Fibroblast of lung (primary cell): Measurements from ENCODE around the gene FAM133A.

Experiments used
- EZH2 ChIP-seq: IDR thresholded peaks from 2 replicates; pipeline ENCODE4 v1.5.1; 2012; ENCODE audit warnings: low read length, control low read depth, mild to moderate bottlenecking; ENCODE audit errors: missing control alignments
- TF ChIP-seq, protein P1 (sequence below), 2 donors: IDR thresholded peaks in 1 of 2; conservative IDR thresholded peaks in 1 of 2; 1 replicate in 1 of 2; 2 replicates in 1 of 2; pipeline ENCODE4 v1.5.1; 2011 to 2012; ENCODE audit warnings: low read length in 2 of 2, control low read depth in 1 of 2, inconsistent platforms in 1 of 2, low read depth in 1 of 2, mild to moderate bottlenecking in 1 of 2

DNA sequence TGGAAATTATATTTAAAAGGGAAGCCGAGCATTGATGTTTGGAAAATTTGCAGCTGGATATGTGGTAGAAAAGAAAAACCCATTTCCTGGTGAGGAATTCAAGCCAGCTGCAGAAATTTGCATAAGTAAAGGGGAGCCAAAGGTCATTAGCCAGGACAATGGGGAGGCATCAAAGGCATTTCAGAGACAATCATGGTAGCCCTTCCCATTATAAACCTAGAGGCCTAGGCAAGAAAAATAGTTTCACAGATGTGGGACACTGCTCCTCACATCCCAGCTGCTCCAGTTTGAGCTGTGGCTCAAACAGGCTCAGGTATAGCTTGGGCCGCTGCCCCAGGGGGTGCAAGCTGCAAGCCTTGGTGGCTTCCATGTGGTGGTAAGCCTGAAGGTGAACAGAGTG lies 36.4 kb upstream of the FAM133A start:
- TF ChIP-seq, protein P1, sequence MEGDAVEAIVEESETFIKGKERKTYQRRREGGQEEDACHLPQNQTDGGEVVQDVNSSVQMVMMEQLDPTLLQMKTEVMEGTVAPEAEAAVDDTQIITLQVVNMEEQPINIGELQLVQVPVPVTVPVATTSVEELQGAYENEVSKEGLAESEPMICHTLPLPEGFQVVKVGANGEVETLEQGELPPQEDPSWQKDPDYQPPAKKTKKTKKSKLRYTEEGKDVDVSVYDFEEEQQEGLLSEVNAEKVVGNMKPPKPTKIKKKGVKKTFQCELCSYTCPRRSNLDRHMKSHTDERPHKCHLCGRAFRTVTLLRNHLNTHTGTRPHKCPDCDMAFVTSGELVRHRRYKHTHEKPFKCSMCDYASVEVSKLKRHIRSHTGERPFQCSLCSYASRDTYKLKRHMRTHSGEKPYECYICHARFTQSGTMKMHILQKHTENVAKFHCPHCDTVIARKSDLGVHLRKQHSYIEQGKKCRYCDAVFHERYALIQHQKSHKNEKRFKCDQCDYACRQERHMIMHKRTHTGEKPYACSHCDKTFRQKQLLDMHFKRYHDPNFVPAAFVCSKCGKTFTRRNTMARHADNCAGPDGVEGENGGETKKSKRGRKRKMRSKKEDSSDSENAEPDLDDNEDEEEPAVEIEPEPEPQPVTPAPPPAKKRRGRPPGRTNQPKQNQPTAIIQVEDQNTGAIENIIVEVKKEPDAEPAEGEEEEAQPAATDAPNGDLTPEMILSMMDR (conservative IDR thresholded peaks at IDR 0.05 in 1 of 2, IDR thresholded peaks at IDR 0.05 in 1 of 2; ENCODE audit: low read depth in 1 of 2, low read length in 2 of 2) = no peak
- TF ChIP-seq EZH2 = no peak
